ENCODE data around the gene RFX8. TPM values are rescaled to one million over a fixed set of nuclear protein-coding genes. Genes with fewer than 3 reads are reported as not detected.
A peak's percentile ranks its signal among the peaks of the same experiment; 100 is the strongest.
"Not testable (repeated sequence)": the region's sequence is repeated elsewhere in the genome, so short reads cannot be mapped to it uniquely, and the experiment has no call there.

RFX8 gene
- total RNA-seq, 4 donors from 2014 or later: 0.91 TPM; not detected in 3

DNA sequence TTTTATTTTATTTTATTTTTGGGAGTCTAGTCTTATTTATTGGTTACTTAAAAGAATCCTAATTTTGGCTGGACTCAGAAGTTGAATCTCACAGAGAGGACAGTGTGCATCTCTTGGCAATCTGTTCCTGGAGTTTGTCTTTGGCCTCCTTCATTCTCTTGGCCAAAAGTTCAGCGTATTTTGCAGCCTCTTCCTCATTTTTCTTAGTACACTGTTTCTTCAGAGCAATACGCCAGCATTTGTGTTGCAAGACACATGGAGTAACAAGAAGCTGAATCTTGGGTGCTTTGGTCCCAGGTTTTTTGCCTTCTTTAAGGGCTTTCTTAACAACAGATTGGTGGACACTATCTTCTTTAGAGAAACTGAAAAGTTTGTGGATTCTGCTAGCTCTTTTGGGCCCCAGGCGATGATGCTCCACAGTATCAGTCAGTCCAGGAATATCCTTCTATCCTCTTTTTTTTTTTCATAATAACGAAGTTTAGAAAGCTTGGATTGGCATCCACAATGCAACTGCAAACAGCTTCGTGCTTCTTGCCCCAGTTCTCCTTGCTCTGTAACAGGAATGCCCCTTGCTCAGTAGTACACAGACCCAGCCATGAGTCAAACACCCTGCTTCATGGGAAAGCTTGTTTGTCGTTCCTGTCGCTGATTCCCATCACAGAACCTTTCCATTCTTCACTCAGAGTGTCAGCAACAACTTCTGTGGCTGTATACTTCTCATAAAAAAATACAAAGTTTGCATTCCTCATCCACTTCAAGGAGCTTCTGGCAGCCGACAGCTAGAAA, 34.8 kb upstream of the RFX8 start:
- no peaks in the 10 kb centered on the region for H3K36me3 ChIP-seq
- H3K4me3 ChIP-seq: no peak overlapping the region
- peak overlapping the region in 2 of 4 donors; percentile 19 to 40 for H3K27ac ChIP-seq (replicated peaks in 1 of 4)
- intact Hi-C loops (cut with DNase I): loop anchor here (10.0 kb wide), 1 partner anchor 315 kb away; no protein-coding TSS in a partner anchor
- TF ChIP-seq POLR2AphosphoS5 (IDR thresholded peaks at IDR 0.05) (no peak), EP300 (IDR thresholded peaks at IDR 0.05) (no peak), POLR2A (IDR thresholded peaks at IDR 0.05; ENCODE audit: low read depth) (no peak)
- TF ChIP-seq, protein P1, sequence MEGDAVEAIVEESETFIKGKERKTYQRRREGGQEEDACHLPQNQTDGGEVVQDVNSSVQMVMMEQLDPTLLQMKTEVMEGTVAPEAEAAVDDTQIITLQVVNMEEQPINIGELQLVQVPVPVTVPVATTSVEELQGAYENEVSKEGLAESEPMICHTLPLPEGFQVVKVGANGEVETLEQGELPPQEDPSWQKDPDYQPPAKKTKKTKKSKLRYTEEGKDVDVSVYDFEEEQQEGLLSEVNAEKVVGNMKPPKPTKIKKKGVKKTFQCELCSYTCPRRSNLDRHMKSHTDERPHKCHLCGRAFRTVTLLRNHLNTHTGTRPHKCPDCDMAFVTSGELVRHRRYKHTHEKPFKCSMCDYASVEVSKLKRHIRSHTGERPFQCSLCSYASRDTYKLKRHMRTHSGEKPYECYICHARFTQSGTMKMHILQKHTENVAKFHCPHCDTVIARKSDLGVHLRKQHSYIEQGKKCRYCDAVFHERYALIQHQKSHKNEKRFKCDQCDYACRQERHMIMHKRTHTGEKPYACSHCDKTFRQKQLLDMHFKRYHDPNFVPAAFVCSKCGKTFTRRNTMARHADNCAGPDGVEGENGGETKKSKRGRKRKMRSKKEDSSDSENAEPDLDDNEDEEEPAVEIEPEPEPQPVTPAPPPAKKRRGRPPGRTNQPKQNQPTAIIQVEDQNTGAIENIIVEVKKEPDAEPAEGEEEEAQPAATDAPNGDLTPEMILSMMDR (IDR thresholded peaks at IDR 0.05): no peak
- 70% methylated on average over 8 of the region's 8 CpGs for WGBS
- no peaks in the 10 kb centered on the region for H3K27me3 ChIP-seq
- peaks cover 0 to 2% (median under 1%) of the 10 kb centered on the region in 4 donors for H3K4me1 ChIP-seq
- H3K9me3 ChIP-seq: no peaks in the 10 kb centered on the region
- no peak for DNase-seq (ENCODE audit: extremely low spot score)

DNA sequence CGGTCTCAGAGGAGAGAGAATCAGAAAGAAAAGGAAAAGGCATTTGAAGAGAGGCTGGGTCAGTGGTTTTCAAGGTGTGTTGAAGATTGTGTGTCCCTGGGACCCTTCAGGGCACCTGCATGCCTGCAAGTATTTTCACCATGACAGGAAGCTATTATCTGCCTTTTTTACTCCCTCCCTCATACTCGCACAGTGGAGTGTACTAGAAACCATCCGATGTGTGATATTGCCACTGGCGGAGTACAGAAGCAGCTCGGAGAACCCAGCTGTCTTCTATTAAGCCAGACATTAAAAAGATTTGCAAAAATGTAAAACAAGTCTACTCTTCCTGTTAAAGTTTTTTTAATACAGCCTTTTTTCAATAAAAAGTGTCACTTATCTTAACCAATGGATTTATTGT, 33.7 kb upstream of the RFX8 start:
- intact Hi-C loops (cut with DNase I): no loop called here
- WGBS: 85% methylated on average over 5 of the region's 5 CpGs
- no peak for TF ChIP-seq EP300 (IDR thresholded peaks at IDR 0.05)
- TF ChIP-seq, protein P1 (IDR thresholded peaks at IDR 0.05): no peak
- no peak for TF ChIP-seq POLR2A (IDR thresholded peaks at IDR 0.05; ENCODE audit: low read depth)
- TF ChIP-seq POLR2AphosphoS5 (IDR thresholded peaks at IDR 0.05): no peak

GRCh38 chr2:101505276-101505675, 30.4 kb upstream of the RFX8 start:
- H3K4me3 ChIP-seq; H3K27ac ChIP-seq (replicated peaks in 1 of 4); intact Hi-C loops (cut with DNase I); H3K36me3 ChIP-seq; H3K27me3 ChIP-seq; H3K9me3 ChIP-seq; DNase-seq (ENCODE audit: extremely low spot score): not testable (repeated sequence)
- WGBS: 78% methylated on average over 3 of the region's 4 CpGs
- peaks cover 14 to 20% (median 16%) of the 10 kb centered on the region in 4 donors for H3K4me1 ChIP-seq

More for the DNA sequence above, 33.7 kb upstream of the RFX8 start:
- peak overlapping the region in 1 of 4 donors; percentile 5 for H3K27ac ChIP-seq (replicated peaks in 1 of 4)
- H3K4me3 ChIP-seq: no peak overlapping the region
- H3K4me1 ChIP-seq: no peaks in the 10 kb centered on the region
- DNase-seq (ENCODE audit: extremely low spot score): no peak
- no peaks in the 10 kb centered on the region for H3K36me3 ChIP-seq
- no peaks in the 10 kb centered on the region for H3K9me3 ChIP-seq
- H3K27me3 ChIP-seq: no peaks in the 10 kb centered on the region

DNA sequence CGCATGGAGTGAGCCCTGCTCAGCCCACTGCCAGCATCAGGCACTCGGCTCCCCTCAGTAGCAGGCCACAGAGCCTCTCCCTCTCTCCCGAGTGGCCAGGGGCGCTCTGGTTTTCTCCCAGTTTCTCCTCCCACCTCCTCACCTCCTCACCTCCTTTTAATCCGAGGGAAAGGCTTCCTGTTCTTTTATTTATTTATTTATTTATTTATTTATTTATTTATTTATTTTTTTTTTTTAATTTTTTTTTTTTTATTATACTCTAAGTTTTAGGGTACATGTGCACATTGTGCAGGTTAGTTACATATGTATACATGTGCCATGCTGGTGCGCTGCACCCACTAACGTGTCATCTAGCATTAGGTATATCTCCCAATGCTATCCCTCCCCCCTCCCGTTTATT, 29.8 kb upstream of the RFX8 start:
- intact Hi-C loops (cut with DNase I): not testable (repeated sequence)
- 79% methylated on average over 8 of the region's 8 CpGs for WGBS

GRCh38 chr2:101502095-101502494, 27.2 kb upstream of the RFX8 start:
- intact Hi-C loops (cut with DNase I): no loop called here
- Histone ChIP-seq H3K27ac (replicated peaks in 1 of 4) (no peak overlapping the region), H3K36me3 (no peaks in the 10 kb centered on the region), H3K4me1 (peaks cover 14 to 24% (median 22%) of the 10 kb centered on the region in 4 donors), H3K4me3 (no peak overlapping the region), H3K9me3 (no peaks in the 10 kb centered on the region), H3K27me3 (no peaks in the 10 kb centered on the region)
- DNase-seq (ENCODE audit: extremely low spot score): no peak
- no peak for TF ChIP-seq POLR2A (IDR thresholded peaks at IDR 0.05; ENCODE audit: low read depth)
- TF ChIP-seq, protein P1 (IDR thresholded peaks at IDR 0.05): no peak
- no peak for TF ChIP-seq POLR2AphosphoS5 (IDR thresholded peaks at IDR 0.05)
- TF ChIP-seq EP300 (IDR thresholded peaks at IDR 0.05): no peak
- WGBS: 82% methylated on average over 5 of the region's 5 CpGs

More for the DNA sequence above, 29.8 kb upstream of the RFX8 start:
- not testable (repeated sequence) for H3K4me3 ChIP-seq; H3K9me3 ChIP-seq; DNase-seq (ENCODE audit: extremely low spot score); H3K27ac ChIP-seq (replicated peaks in 1 of 4); H3K27me3 ChIP-seq; H3K36me3 ChIP-seq
- peaks cover 14 to 23% (median 21%) of the 10 kb centered on the region in 4 donors for H3K4me1 ChIP-seq

Measured in esophagus muscularis mucosa (tissue), 4 donors.